Kidney capillary endothelial cell (primary cell): ENCODE measurements around the gene EIF4B.

Experiments used
- DNase-seq: peaks from one replicate; pipeline ENCODE4 v3.0.0-alpha.2; 2018; ENCODE audit warnings: low spot score

EIF4B gene

GRCh38 chr12:53059434-53060063 lies 53.3 kb downstream of the EIF4B start:
- no peak for DNase-seq

GRCh38 chr12:53060064-53060720 lies 53.9 kb downstream of the EIF4B start:
- DNase-seq = no peak

GRCh38 chr12:53060721-53061276 lies 54.5 kb downstream of the EIF4B start:
- no peak for DNase-seq

GRCh38 chr12:53061404-53062010 lies 55.3 kb downstream of the EIF4B start:
- no peak for DNase-seq

GRCh38 chr12:53062011-53062961 lies 56.0 kb downstream of the EIF4B start:
- DNase-seq = no peak

GRCh38 chr12:53062977-53063707 lies 56.9 kb downstream of the EIF4B start:
- DNase-seq = no peak

- DNase-seq = no peak
Observed at GRCh38 chr12:53063708-53064612, 57.7 kb downstream of the EIF4B start.

- DNase-seq = no peak
Observed at GRCh38 chr12:53064613-53065436, 58.6 kb downstream of the EIF4B start.

- no peak for DNase-seq
Observed at GRCh38 chr12:53065470-53065869, 59.2 kb downstream of the EIF4B start.

GRCh38 chr12:53065975-53066931 lies 60.0 kb downstream of the EIF4B start:
- peak; percentile 78 for DNase-seq

GRCh38 chr12:53067074-53067992 lies 61.1 kb downstream of the EIF4B start:
- DNase-seq = no peak

GRCh38 chr12:53067993-53068770 lies 61.9 kb downstream of the EIF4B start:
- DNase-seq = no peak

- DNase-seq = no peak
Observed at GRCh38 chr12:53068811-53069585, 62.7 kb downstream of the EIF4B start.

- no peak for DNase-seq
Observed at GRCh38 chr12:53069621-53070410, 63.6 kb downstream of the EIF4B start.
